Heart left ventricle (tissue), 13 donors: ENCODE data around the gene IL2RG.

Experiments
- POLR2A ChIP-seq, 2 donors: fragments of 450-650 bp; IDR thresholded peaks; one replicate each; pipeline ENCODE4 v1.6.1; 2017; ENCODE audit warnings: antibody characterized with exemption in 2 of 2, mild to moderate bottlenecking in 2 of 2, moderate library complexity in 2 of 2
- TF ChIP-seq, protein P1 (sequence below), 12 donors: fragments of 200-600 bp; sonication (generic) in 4 of 12; IDR thresholded peaks; one replicate each; pipeline versions ENCODE4 v1.5.0 to v1.8.0; 2018 to 2022; ENCODE audit warnings: antibody characterized with exemption in 12 of 12, mild to moderate bottlenecking in 5 of 12
- donor health status: ischemic (EF 13 %, LVEDD 7.1; RV severe dilation, severe dysfunction).
- donor health status: DM: no; HTN: yes; CAD: no.
- donor health status: DM: no; HTN: no; CAD: no.
- donor health status: ischemic (EF 25% LVEDD 6.9; RV normal size, moderate dysfunction).
- donor health status: ischemic (EF 25% LVEDD 5.7; RV mildly dilated, moderate dysfunction).
- donor health status: ischemic (EF 35%, LVEDD 5.7; RV mildly dilated, moderate dysfunction).
- donor health status: nonischemic (EF 11% LVEDD 7.7; RV severe dilation, severe dysfunction).
- donor health status: DM: yes; HTN: yes; CAD: no.
- donor health status: PGD.
- donor health status: ischemic (EF 29% LVEDD 5.4; RV normal size, mild dysfunction).
- donor health status: nonischemic (EF 23%, LVEDD 6.1; RV moderate dilation, normal function).

- TF ChIP-seq, protein P1, sequence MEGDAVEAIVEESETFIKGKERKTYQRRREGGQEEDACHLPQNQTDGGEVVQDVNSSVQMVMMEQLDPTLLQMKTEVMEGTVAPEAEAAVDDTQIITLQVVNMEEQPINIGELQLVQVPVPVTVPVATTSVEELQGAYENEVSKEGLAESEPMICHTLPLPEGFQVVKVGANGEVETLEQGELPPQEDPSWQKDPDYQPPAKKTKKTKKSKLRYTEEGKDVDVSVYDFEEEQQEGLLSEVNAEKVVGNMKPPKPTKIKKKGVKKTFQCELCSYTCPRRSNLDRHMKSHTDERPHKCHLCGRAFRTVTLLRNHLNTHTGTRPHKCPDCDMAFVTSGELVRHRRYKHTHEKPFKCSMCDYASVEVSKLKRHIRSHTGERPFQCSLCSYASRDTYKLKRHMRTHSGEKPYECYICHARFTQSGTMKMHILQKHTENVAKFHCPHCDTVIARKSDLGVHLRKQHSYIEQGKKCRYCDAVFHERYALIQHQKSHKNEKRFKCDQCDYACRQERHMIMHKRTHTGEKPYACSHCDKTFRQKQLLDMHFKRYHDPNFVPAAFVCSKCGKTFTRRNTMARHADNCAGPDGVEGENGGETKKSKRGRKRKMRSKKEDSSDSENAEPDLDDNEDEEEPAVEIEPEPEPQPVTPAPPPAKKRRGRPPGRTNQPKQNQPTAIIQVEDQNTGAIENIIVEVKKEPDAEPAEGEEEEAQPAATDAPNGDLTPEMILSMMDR (IDR thresholded peaks at IDR 0.05) = no peak
- no peak for TF ChIP-seq POLR2A (IDR thresholded peaks at IDR 0.05)
Measured at GRCh38 chrX:71118032-71118984, 6.9 kb upstream of the IL2RG start, which contains the start of gene MED12.
